GM12878 (cell line): ENCODE measurements around the gene MFSD11. TPM values are rescaled to one million over a fixed set of nuclear protein-coding genes. Genes with fewer than 3 reads are reported as not detected.

Experiments
- HDAC2 ChIP-seq: fragments of 200-600 bp; sonication (generic); IDR thresholded peaks from 2 replicates; pipeline ENCODE4 v1.6.1; 2017
- HDGF ChIP-seq: fragments of 450-650 bp; IDR thresholded peaks from 2 replicates; pipeline ENCODE4 v1.6.1; 2016; ENCODE audit warnings: antibody characterized with exemption
- HSF1 ChIP-seq: fragments of 150-350 bp; IDR thresholded peaks from 2 replicates; pipeline ENCODE4 v1.6.1; 2014; ENCODE audit warnings: mild to moderate bottlenecking, low read depth, low read length
- IRF3 ChIP-seq: fragments of 450-650 bp; IDR thresholded peaks from 2 replicates; pipeline ENCODE4 v1.6.1; 2014; ENCODE audit warnings: mild to moderate bottlenecking
- JUNB ChIP-seq: IDR thresholded peaks from 2 replicates; pipeline ENCODE4 v1.6.1; 2016; ENCODE audit warnings: antibody characterized with exemption, mild to moderate bottlenecking
- MTA3 ChIP-seq: IDR thresholded peaks from 2 replicates; pipeline ENCODE4 v1.6.1; 2012; ENCODE audit warnings: low read length, inconsistent platforms, borderline replicate concordance
- POU2F2 ChIP-seq: IDR thresholded peaks from 3 replicates; pipeline ENCODE4 v1.6.1; 2011; ENCODE audit warnings: low read depth, mild to moderate bottlenecking, low read length, borderline replicate concordance
- RELA ChIP-seq: fragments of 450-650 bp; IDR thresholded peaks from 2 replicates; pipeline ENCODE4 v1.8.0; 2014; ENCODE audit warnings: borderline replicate concordance; ENCODE audit not compliant: partially characterized antibody
- RELB ChIP-seq: fragments of 450-650 bp; IDR thresholded peaks from 2 replicates; pipeline ENCODE4 v1.6.1; 2017; ENCODE audit warnings: low read depth, mild to moderate bottlenecking, moderate library complexity
- SMAD5 ChIP-seq: IDR thresholded peaks from 2 replicates; pipeline ENCODE4 v1.6.1; 2016; ENCODE audit warnings: antibody characterized with exemption, low read depth
- SUPT20H ChIP-seq: IDR thresholded peaks from 2 replicates; pipeline ENCODE4 v1.6.1; 2011; ENCODE audit warnings: low read depth, mild to moderate bottlenecking, low read length, moderate library complexity, borderline replicate concordance; ENCODE audit not compliant: control insufficient read depth
- ZBTB40 ChIP-seq: fragments of 450-650 bp; IDR thresholded peaks from 2 replicates; pipeline ENCODE4 v1.6.1; 2016; ENCODE audit warnings: mild to moderate bottlenecking, moderate library complexity, borderline replicate concordance
- ZNF592 ChIP-seq: fragments of 450-650 bp; IDR thresholded peaks from 2 replicates; pipeline ENCODE4 v1.6.1; 2017; ENCODE audit warnings: mild to moderate bottlenecking, moderate library complexity
- polyA plus RNA-seq, 11 experiments: library from polyadenylated mRNA; depleted of rRNA in 4 of 11; unstranded in 6 of 11; stranded (reverse) in 5 of 11; fragments of >200 nt; fragmentation: Nextera tagmentation in 4 of 11; fragmentation: Illumina TruSeq in 1 of 11; extraction: Ambion mirVana in 4 of 11; extraction: Trizol in 1 of 11; gene quantifications; 1 replicate in 1 of 11; 2 replicates in 10 of 11; pipeline versions ENCODE4 v1.2.1 to v1.2.3, GENCODE V29; 2011 to 2016; ENCODE audit warnings: inconsistent platforms in 2 of 11, missing spikeins in 2 of 11, low read depth in 1 of 11
- total RNA-seq, 4 experiments: library from RNA; depleted of rRNA in 3 of 4; stranded (reverse); fragments of >200 nt in 3 of 4; fragmentation: Illumina TruSeq in 1 of 4; extraction: Trizol in 1 of 4; gene quantifications; 2 replicates each; pipeline versions ENCODE4 v1.2.1 to v1.2.3, GENCODE V29; 2013 to 2021

The MFSD11 gene
- total and polyA plus RNA-seq, 10 of the 15 experiments (the other 5 are each of a cell fraction or from before 2014, with no cell fraction given) = 11.0 to 19.4 (median 15.5) TPM

- TF ChIP-seq ZBTB40 (no peak), RELA (peak; percentile 77), HDAC2 (no peak), SMAD5 (no peak), IRF3 (no peak), HSF1 (no peak), JUNB (no peak), HDGF (peak; percentile 86), MTA3 (no peak), RELB (peak; percentile 78; the same call in 1 of the 2 replicates), POU2F2 (peak; percentile 18; the same call in 2 of the 3 replicates), SUPT20H (no peak), ZNF592 (no peak)
Measured at GRCh38 chr17:76737676-76738467, at the start of gene MFSD11 (continued).
